ENCODE measurements around the gene CAMK2B.
A peak's percentile ranks its signal among the peaks of the same experiment; 100 is the strongest.

The CAMK2B gene

DNA sequence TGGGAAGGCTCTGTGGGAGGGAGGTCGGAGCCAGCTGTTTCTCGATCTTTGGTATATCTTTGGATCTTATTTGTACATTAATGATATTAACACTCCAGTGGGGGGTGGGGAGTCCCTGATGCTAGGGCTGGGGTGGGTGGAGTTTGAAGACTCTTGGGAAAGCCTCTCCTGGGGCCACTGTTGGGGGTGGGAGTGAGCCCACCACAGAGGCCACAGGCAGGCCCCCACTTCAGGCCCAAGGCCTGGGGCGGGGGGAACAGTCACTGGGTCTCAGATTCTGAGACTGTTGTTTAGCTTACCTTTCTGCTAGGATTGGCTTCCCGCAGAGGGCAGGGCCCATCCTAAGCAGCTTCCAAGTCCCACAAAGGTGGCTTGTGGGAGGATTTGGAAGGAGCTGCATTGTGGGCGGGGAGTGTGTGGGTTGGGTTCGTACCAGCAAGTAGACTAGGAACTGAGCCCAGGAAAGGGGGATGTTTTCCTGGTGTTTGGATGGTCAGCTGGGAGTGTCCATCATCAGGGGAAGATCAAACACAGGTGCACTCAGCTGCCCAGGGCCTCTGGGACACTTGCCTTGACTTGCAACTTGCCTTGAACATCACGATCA lies 112.7 kb downstream of the CAMK2B start:
- no peak for TF ChIP-seq CTCF (IDR thresholded peaks at IDR 0.05; ENCODE audit: borderline replicate concordance, insufficient read depth, low read depth, low read length)
- H3K4me3 ChIP-seq (ENCODE audit: low read depth, low read length), result no peak overlapping the region

DNA sequence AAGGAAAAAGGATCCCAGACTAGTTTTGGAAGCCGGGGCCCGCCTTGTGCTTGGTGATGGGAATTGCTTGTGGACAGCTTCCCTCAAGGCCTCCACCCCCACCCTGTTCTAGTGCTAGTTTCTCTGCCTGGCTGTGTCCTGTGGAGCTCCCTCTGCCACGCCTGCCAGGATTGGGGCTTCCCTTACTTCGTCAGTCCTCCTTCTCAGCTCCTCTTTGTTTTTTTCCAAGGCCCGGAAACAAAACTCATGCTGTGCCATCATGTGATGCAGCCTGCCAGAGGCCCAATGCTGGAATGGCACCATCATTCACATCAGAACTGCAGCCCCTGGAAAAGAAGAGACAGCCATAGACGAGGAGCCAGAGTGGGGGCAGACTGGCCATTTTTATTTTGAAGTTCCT lies 113.4 kb downstream of the CAMK2B start:
- TF ChIP-seq CTCF (IDR thresholded peaks at IDR 0.05; ENCODE audit: borderline replicate concordance, insufficient read depth, low read depth, low read length), result no peak
- H3K4me3 ChIP-seq (ENCODE audit: low read depth, low read length), result no peak overlapping the region

DNA sequence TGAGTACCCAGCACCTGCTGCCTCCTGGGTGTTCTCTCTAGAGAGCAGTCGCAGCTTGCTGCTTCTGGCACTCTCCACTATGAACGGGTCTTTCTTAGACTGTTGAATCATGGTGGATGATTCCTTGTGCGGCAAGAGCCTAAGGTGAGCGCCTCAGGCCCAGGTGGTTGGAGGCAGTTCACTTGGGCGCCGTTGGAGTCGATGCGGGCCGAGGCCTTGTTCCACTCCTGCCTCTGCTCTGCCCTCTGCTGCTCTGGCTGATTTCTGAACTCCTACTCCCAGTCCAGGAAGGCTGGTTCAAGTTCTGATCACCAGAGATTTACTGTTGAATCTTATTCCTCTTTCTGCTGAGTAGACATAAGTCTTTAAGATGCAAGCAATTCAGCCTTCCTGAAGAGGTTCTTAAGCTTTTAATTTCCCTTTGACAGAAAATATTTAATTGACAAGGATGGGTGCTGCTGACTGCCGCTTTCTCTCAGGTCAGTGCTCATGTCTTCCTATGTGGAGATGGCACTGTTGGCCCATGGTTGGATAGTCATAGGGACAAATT lies 114.2 kb downstream of the CAMK2B start:
- no peak for TF ChIP-seq CTCF (IDR thresholded peaks at IDR 0.05; ENCODE audit: borderline replicate concordance, insufficient read depth, low read depth, low read length)
- H3K4me3 ChIP-seq (ENCODE audit: low read depth, low read length), result no peak overlapping the region

DNA sequence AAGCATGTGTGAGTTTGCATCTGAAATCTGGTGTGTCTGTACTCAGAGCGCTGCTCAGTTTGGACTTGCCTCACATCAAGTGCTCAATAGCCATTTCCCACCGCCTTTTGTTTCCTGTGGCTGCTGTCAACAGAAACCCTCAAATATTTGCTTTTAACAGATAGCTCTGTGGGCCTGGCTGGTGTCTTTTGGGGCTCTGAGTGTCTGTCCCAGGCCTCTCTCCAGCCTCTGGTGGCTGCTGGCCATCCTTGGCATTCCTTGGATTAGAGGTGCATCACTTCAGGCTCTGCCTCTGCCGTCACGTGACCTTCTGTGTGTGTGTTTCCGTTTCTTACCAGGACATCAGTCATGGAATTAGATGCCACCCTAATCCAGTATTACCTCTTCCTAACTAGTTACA lies 115.3 kb downstream of the CAMK2B start:
- no peak overlapping the region for H3K4me3 ChIP-seq (ENCODE audit: low read depth, low read length)
- TF ChIP-seq CTCF (IDR thresholded peaks at IDR 0.05; ENCODE audit: borderline replicate concordance, insufficient read depth, low read depth, low read length), result no peak

- H3K4me3 ChIP-seq (ENCODE audit: low read depth, low read length), result no peak overlapping the region
- no peak for TF ChIP-seq CTCF (IDR thresholded peaks at IDR 0.05; ENCODE audit: borderline replicate concordance, insufficient read depth, low read depth, low read length)
Measured at GRCh38 chr7:44208085-44208484, 117.3 kb downstream of the CAMK2B start.

- TF ChIP-seq CTCF (IDR thresholded peaks at IDR 0.05; ENCODE audit: borderline replicate concordance, insufficient read depth, low read depth, low read length), result no peak
- H3K4me3 ChIP-seq (ENCODE audit: low read depth, low read length), result no peak overlapping the region
Measured at GRCh38 chr7:44206008-44206407, 119.4 kb downstream of the CAMK2B start.

- peak overlapping the region; percentile 97 for H3K4me3 ChIP-seq (ENCODE audit: low read depth, low read length)
- TF ChIP-seq CTCF (IDR thresholded peaks at IDR 0.05; ENCODE audit: borderline replicate concordance, insufficient read depth, low read depth, low read length), result no peak
Measured at GRCh38 chr7:44201813-44202212, 123.6 kb downstream of the CAMK2B start.

Measured in GM12875 (cell line).